ENCODE data around the gene MRPL38. TPM values are rescaled to one million over a fixed set of nuclear protein-coding genes. Genes with fewer than 3 reads are reported as not detected.

The MRPL38 gene
- total RNA-seq, 1 donor from 2014 or later, result 133 TPM

DNA sequence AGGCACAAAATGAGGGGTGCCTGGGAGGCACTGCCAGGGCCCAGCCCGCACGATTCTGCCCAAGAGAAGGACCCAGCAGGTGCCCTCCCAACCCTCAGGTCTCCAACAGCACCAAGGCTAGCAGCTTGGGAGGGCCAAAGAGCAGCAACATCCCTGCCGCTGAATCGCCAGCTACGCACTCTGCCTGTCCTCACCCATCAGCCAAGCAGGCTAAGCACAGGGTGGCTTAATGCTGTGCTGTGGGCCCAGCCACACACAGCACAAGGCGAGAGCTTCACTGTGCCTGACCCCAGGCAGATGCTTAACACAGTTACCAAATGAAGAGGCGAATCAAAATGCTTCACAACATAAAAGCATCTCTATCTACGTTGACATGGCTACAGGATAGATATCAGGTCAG lies 10.6 kb upstream of the MRPL38 start:
- Mint-ChIP-seq H3K9me3 (ENCODE audit: unreplicated experiment) (peaks cover 9% of the 10 kb centered on the region), H3K36me3 (ENCODE audit: unreplicated experiment) (no peaks in the 10 kb centered on the region), H3K4me1 (ENCODE audit: low read depth, unreplicated experiment) (peaks cover 9% of the 10 kb centered on the region), H3K27me3 (ENCODE audit: unreplicated experiment) (peaks cover 5% of the 10 kb centered on the region), H3K27ac (ENCODE audit: unreplicated experiment) (no peak overlapping the region), H3K4me3 (ENCODE audit: unreplicated experiment) (no peak overlapping the region)
- DNase-seq, result no peak
- TF ChIP-seq, protein P1, sequence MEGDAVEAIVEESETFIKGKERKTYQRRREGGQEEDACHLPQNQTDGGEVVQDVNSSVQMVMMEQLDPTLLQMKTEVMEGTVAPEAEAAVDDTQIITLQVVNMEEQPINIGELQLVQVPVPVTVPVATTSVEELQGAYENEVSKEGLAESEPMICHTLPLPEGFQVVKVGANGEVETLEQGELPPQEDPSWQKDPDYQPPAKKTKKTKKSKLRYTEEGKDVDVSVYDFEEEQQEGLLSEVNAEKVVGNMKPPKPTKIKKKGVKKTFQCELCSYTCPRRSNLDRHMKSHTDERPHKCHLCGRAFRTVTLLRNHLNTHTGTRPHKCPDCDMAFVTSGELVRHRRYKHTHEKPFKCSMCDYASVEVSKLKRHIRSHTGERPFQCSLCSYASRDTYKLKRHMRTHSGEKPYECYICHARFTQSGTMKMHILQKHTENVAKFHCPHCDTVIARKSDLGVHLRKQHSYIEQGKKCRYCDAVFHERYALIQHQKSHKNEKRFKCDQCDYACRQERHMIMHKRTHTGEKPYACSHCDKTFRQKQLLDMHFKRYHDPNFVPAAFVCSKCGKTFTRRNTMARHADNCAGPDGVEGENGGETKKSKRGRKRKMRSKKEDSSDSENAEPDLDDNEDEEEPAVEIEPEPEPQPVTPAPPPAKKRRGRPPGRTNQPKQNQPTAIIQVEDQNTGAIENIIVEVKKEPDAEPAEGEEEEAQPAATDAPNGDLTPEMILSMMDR (IDR thresholded peaks at IDR 0.05; ENCODE audit: partially characterized antibody, unreplicated experiment), result no peak

DNA sequence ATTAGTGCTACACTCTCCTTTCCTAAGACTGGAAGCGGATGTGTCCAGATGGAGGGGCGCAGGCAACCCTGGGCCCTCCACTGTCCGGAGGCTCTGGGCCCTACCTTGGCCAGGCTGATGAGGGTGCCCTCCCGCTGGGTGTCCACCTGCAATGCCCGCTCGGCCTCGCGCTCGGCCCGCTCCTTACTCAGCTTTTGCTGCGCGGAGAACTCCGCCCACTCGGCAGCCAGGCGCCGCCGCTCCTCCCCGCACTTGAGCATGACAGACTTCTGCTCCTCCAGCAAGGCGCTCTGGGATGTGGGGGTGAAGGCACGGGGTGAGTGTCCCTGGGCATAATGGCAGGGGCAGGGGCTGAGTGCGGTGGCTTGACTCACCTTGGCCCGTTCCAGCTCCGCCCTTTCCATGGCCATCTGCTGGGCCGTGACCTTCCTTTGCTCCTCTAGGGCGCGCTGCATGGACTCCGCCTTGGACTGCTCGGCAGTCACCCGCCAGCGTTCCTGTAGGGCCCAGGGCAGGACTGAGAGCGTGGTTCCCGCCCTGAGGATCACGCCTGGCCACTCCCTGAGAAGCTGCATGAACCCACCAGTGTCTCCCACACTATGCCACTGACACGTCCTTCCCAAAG lies 10.1 kb upstream of the MRPL38 start:
- peaks cover 9% of the 10 kb centered on the region for H3K4me1 Mint-ChIP-seq (ENCODE audit: low read depth, unreplicated experiment)
- no peaks in the 10 kb centered on the region for H3K36me3 Mint-ChIP-seq (ENCODE audit: unreplicated experiment)
- H3K27me3 Mint-ChIP-seq (ENCODE audit: unreplicated experiment), result peaks cover 4% of the 10 kb centered on the region
- peak overlapping the region; percentile 30 for H3K4me3 Mint-ChIP-seq (ENCODE audit: unreplicated experiment)
- no peak for DNase-seq
- peaks cover 8% of the 10 kb centered on the region for H3K9me3 Mint-ChIP-seq (ENCODE audit: unreplicated experiment)
- TF ChIP-seq, protein P1 (IDR thresholded peaks at IDR 0.05; ENCODE audit: partially characterized antibody, unreplicated experiment), result no peak
- peak overlapping the region; percentile 62 for H3K27ac Mint-ChIP-seq (ENCODE audit: unreplicated experiment)

DNA sequence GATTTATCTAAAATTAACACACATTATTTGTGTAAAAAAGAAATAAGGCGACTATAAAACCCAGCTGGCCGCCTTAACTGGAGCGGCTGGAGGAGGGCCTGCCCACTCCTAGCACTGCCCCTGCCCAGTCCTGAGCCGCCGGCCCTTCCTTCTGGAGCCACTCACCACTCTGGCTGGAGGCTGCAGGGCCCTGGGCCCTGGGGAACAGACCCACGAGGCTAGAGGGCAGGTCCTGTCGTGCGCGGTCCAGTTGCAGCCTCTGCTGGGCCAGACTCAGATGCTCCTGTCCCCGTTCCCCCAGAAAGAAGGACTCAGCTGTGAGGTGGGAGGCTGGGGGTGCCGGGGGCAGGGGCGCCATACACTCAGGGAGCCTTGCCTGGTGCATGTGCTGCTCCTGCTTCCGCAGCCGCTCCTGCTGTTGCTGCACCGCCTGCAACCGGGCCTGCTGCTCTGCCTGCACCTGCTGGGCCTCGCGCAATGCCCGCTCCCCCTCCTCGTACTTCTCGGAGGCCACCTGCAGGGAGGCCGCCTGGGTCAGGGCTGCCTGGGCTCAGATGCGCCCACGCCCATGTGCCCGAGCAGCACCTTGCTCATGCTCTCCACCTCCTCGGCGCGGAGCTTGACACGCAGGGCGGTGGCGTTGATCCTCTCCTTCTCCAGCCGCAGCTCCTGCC lies 9.0 kb upstream of the MRPL38 start:
- Mint-ChIP-seq H3K27ac (ENCODE audit: unreplicated experiment) (no peak overlapping the region), H3K27me3 (ENCODE audit: unreplicated experiment) (peaks cover 5% of the 10 kb centered on the region), H3K36me3 (ENCODE audit: unreplicated experiment) (no peaks in the 10 kb centered on the region), H3K4me3 (ENCODE audit: unreplicated experiment) (no peak overlapping the region), H3K4me1 (ENCODE audit: low read depth, unreplicated experiment) (peaks cover 9% of the 10 kb centered on the region), H3K9me3 (ENCODE audit: unreplicated experiment) (peaks cover 6% of the 10 kb centered on the region)
- no peak for DNase-seq
- TF ChIP-seq, protein P1 (IDR thresholded peaks at IDR 0.05; ENCODE audit: partially characterized antibody, unreplicated experiment), result no peak

DNA sequence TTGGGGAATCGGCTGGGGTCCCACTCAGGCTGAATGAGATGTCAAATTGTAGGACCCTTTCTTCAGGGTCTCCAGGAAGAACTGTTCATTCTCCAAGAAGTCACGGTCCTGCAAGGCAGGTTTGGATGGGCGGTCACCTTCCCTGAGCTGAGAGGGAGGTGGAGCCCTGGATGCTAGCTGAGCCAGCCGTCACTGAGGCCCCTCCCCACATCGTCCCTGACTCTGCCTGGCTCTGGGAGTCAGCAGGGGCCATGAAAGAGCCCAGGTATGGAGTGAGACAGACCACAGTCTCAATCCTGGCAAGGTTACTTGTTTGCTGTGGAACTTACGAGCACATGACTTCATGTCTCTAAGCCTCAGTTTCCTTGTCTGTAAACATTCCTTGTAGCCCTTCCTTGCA lies 6.0 kb upstream of the MRPL38 start:
- H3K4me1 Mint-ChIP-seq (ENCODE audit: low read depth, unreplicated experiment), result peaks cover 3% of the 10 kb centered on the region
- H3K9me3 Mint-ChIP-seq (ENCODE audit: unreplicated experiment), result peaks cover 1% of the 10 kb centered on the region
- H3K27ac Mint-ChIP-seq (ENCODE audit: unreplicated experiment), result no peak overlapping the region
- DNase-seq, result no peak
- H3K36me3 Mint-ChIP-seq (ENCODE audit: unreplicated experiment), result no peaks in the 10 kb centered on the region
- TF ChIP-seq, protein P1 (IDR thresholded peaks at IDR 0.05; ENCODE audit: partially characterized antibody, unreplicated experiment), result no peak
- H3K27me3 Mint-ChIP-seq (ENCODE audit: unreplicated experiment), result peaks cover 4% of the 10 kb centered on the region
- no peak overlapping the region for H3K4me3 Mint-ChIP-seq (ENCODE audit: unreplicated experiment)

DNA sequence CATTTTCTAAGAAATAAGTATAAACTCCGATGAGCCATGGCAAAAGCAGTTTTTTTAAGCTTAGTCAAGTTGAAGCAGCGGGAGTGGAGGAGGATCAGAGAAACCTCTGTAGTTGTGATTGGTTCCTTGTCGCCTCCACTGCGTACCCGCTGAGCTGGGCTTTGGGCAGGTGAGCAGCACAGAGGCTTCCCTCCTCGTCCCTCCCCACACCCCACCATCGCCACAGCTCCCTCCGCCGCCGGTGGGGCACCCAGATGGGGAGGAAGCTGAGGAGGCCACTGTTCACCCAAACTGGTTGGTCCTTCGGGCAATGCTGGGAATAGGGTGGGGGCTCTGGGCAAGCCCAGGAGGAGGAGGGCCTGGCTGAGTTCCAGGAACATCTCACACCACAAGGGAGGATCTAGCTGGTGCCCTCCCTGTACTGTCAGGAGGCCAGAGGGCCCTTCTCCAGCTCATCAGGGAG lies 5.2 kb upstream of the MRPL38 start:
- no peaks in the 10 kb centered on the region for H3K36me3 Mint-ChIP-seq (ENCODE audit: unreplicated experiment)
- H3K9me3 Mint-ChIP-seq (ENCODE audit: unreplicated experiment), result peaks cover 1% of the 10 kb centered on the region
- H3K4me3 Mint-ChIP-seq (ENCODE audit: unreplicated experiment), result no peak overlapping the region
- TF ChIP-seq, protein P1 (IDR thresholded peaks at IDR 0.05; ENCODE audit: partially characterized antibody, unreplicated experiment), result no peak
- H3K27ac Mint-ChIP-seq (ENCODE audit: unreplicated experiment), result no peak overlapping the region
- H3K27me3 Mint-ChIP-seq (ENCODE audit: unreplicated experiment), result peaks cover 6% of the 10 kb centered on the region
- DNase-seq, result no peak
- peaks cover 3% of the 10 kb centered on the region for H3K4me1 Mint-ChIP-seq (ENCODE audit: low read depth, unreplicated experiment)
